Heart right ventricle (tissue), 16 donors: ENCODE measurements around the gene C20orf144. TPM values are rescaled to one million over a fixed set of nuclear protein-coding genes. Genes with fewer than 3 reads are reported as not detected.

ENCODE experiments used
- ATAC-seq, 8 donors: fragments of 200-7000 bp; cut with Tn5 transposase; one replicate each; pipeline ENCODE4 v1.9.1; 2020; ENCODE audit warnings: mild to moderate bottlenecking in 8 of 8, moderate library complexity in 8 of 8, moderate number of reproducible peaks in 1 of 8
- DNase-seq, 2 donors: peaks; one replicate each; pipeline ENCODE4 v3.0.0-alpha.2; 2020
- H3K27ac ChIP-seq, 10 donors: fragments of 200-600 bp; sonication (generic) in 2 of 10; one replicate each; pipeline versions ENCODE4 v1.5.0 to v1.8.0; 2020 to 2022; ENCODE audit warnings: mild to moderate bottlenecking in 3 of 10
- H3K27me3 ChIP-seq, 7 donors: fragments of 200-600 bp; one replicate each; pipeline ENCODE4 v1.8.0; 2021 to 2022; ENCODE audit warnings: mild to moderate bottlenecking in 2 of 7
- H3K36me3 ChIP-seq, 9 donors: fragments of 200-600 bp; sonication (generic) in 1 of 9; one replicate each; pipeline versions ENCODE4 v1.5.0 to v1.8.0; 2020 to 2022; ENCODE audit warnings: mild to moderate bottlenecking in 2 of 9
- H3K4me1 ChIP-seq, 9 donors: fragments of 200-600 bp; sonication (generic) in 1 of 9; one replicate each; pipeline versions ENCODE4 v1.5.0 to v1.8.0; 2020 to 2022; ENCODE audit warnings: mild to moderate bottlenecking in 4 of 9
- H3K4me3 ChIP-seq, 10 donors: fragments of 200-600 bp; sonication (generic) in 2 of 10; one replicate each; pipeline versions ENCODE4 v1.5.0 to v1.8.0; 2020 to 2022; ENCODE audit warnings: mild to moderate bottlenecking in 7 of 10, moderate library complexity in 2 of 10
- H3K9me3 ChIP-seq, 11 donors: fragments of 200-600 bp in 10 of 11; sonication (generic) in 2 of 11; one replicate each; pipeline versions ENCODE4 v1.5.0 to v1.8.0; 2013 to 2022; ENCODE audit warnings: mild to moderate bottlenecking in 2 of 11, control low read depth in 1 of 11, moderate library complexity in 1 of 11
- WGBS, 2 donors: extraction: QIAGEN DNeasy Blood & Tissue Kit; methylation state at CpG; one replicate each; pipeline ENCODE4 v1.1.7; 2013; ENCODE audit warnings: inconsistent platforms in 1 of 2; 5-methylcytosine and 5-hydroxymethylcytosine counted together
- intact Hi-C, 10 donors: fragments of 100-400 bp; cut with DNase I; formaldehyde crosslinking; loops; one replicate each; pipeline versions ENCODE4 v1.11.1 to v1.14.2; 2022
- polyA plus RNA-seq, 2 donors: library from polyadenylated mRNA; stranded (reverse); fragments of 200-250 nt; gene quantifications; one replicate each; pipeline ENCODE4 v1.2.3, GENCODE V29; 2013
- total RNA-seq, 10 donors: library from RNA; stranded (reverse); fragmentation: NEBNext Ultra II Directional in 3 of 10; extraction: Animal tissue kit (Norgen Biotek cat#: 25700) in 3 of 10; gene quantifications; one replicate each; pipeline versions ENCODE4 v1.2.1 to v1.2.4, GENCODE V29; 2021 to 2023
- TF ChIP-seq, protein P1 (sequence below), 9 donors: fragments of 200-600 bp; sonication (generic) in 2 of 9; IDR thresholded peaks; one replicate each; pipeline versions ENCODE4 v1.5.0 to v1.8.0; 2021 to 2022; ENCODE audit warnings: antibody characterized with exemption in 9 of 9, mild to moderate bottlenecking in 5 of 9, moderate library complexity in 1 of 9
- donor health status: Arrhythmogenic right ventricular cardiomyopathy.
- donor health status: ischemic (EF 13 %, LVEDD 7.1; RV severe dilation, severe dysfunction).
- donor health status: healthy with polysubstance abuse.
- donor health status: DM: no; HTN: yes; CAD: no.
- donor health status: DM: no; HTN: no; CAD: no.
- donor health status: ischemic (EF 25% LVEDD 6.9; RV normal size, moderate dysfunction).
- donor health status: ischemic (EF 25% LVEDD 5.7; RV mildly dilated, moderate dysfunction).
- donor health status: healthy.
- donor health status: DM: yes; HTN: yes; CAD: no.
- donor health status: Ischemic cardiomyopathy.
- donor health status: ischemic (EF 35%, LVEDD 5.7; RV mildly dilated, moderate dysfunction).
- donor health status: nonischemic (EF 11% LVEDD 7.7; RV severe dilation, severe dysfunction).
- donor health status: DM: yes; HTN: yes; CAD: no.
- donor health status: PGD.
- donor health status: ischemic (EF 29% LVEDD 5.4; RV normal size, mild dysfunction).
- donor health status: nonischemic (EF 23%, LVEDD 6.1; RV moderate dilation, normal function).

Gene C20orf144
- total and polyA plus RNA-seq, 12 donors, result 0.03 TPM; not detected in 11

DNA sequence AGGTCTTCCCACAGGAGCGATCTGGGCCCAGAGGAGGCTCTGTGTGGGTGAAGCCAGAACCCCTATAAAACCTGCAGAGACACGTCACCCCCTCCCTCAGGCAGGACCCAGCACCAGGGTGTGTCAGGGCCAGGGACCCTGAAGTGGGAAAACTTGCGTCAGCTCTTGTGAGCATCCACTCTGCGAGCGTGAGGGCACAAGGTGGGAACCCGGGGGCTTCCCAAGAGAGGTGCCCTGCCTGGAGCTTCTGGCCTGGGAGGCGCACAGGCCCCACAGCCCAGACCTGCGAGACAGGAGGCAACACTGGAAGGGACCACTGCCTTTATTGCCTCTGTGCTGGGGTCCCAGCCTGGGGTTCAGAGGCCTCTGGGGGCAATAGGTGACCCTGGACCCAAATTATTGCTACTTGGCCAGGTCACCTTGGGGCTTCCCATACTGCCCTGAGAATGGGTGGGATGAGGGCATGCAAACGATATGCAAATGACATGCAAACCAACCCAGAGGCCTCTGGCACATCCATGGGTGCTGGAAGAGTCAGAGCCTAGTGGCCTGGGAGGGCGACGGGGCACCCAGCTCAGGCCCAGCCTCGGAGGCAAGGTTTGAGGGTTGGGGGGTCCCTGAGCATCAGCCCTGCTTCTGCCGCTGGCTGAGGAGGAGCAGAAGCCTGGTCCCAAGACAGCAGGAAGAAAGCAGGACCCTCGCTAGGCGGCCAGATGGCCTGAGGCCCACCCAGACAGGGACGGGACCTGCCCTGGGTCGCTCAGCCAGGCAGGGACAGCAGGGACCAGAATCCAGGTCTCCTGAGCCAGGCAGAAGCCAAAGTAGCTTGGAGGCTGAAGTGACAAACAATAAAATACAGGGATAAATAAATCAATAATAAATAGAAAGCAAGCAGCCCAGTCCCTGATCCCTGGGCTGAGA lies 5.1 kb upstream of the C20orf144 start:
- ATAC-seq (no peak), DNase-seq (no peak)
- H3K9me3 ChIP-seq, result no peaks in the 10 kb centered on the region
- peaks cover 0 to 19% (median 7%) of the 10 kb centered on the region in 9 donors for H3K4me1 ChIP-seq
- intact Hi-C loops, result loop anchor here in 3 of 10 donors (5.0 to 10.0 kb wide), 3 partner anchors 190 to 262 kb away; no protein-coding TSS in a partner anchor
- 95 to 96% methylated on average over 17 of the region's 17 CpGs for WGBS, 2 donors
- peaks cover 0 to 43% (median 6%) of the 10 kb centered on the region in 9 donors for H3K36me3 ChIP-seq
- no peak overlapping the region for H3K4me3 ChIP-seq
- TF ChIP-seq, protein P1, sequence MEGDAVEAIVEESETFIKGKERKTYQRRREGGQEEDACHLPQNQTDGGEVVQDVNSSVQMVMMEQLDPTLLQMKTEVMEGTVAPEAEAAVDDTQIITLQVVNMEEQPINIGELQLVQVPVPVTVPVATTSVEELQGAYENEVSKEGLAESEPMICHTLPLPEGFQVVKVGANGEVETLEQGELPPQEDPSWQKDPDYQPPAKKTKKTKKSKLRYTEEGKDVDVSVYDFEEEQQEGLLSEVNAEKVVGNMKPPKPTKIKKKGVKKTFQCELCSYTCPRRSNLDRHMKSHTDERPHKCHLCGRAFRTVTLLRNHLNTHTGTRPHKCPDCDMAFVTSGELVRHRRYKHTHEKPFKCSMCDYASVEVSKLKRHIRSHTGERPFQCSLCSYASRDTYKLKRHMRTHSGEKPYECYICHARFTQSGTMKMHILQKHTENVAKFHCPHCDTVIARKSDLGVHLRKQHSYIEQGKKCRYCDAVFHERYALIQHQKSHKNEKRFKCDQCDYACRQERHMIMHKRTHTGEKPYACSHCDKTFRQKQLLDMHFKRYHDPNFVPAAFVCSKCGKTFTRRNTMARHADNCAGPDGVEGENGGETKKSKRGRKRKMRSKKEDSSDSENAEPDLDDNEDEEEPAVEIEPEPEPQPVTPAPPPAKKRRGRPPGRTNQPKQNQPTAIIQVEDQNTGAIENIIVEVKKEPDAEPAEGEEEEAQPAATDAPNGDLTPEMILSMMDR (IDR thresholded peaks at IDR 0.05), result no peak
- no peaks in the 10 kb centered on the region for H3K27me3 ChIP-seq
- H3K27ac ChIP-seq, result no peak overlapping the region

GRCh38 chr20:33657704-33658095 lies 4.4 kb upstream of the C20orf144 start:
- intact Hi-C loops, result loop anchor here in 3 of 10 donors (5.0 to 10.0 kb wide), 3 partner anchors 190 to 263 kb away; no protein-coding TSS in a partner anchor

DNA sequence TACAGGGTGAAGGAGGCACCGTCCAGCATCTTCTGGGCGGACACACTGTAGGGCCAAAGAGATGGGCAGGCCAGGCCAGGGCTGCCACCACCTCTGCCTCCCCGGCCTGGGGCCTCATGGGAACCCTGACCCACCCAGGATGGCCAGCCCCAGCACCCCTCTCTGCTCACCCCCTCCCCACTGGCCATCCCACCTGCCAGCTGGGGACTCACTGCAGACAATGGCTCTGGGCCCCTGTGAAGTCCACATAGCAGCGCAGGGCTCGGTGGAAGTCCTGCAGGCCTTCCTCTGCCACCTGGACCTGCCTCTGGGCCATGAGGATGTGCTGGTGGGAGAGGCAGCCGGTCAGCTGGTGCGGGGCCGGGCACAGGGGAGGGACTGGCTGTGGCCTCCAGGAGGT lies 3.6 kb upstream of the C20orf144 start:
- peaks cover 0 to 43% (median 6%) of the 10 kb centered on the region in 9 donors for H3K36me3 ChIP-seq
- intact Hi-C loops, result loop anchor here in 3 of 10 donors (5.0 to 10.0 kb wide), 3 partner anchors 191 to 264 kb away; no protein-coding TSS in a partner anchor
- no peak overlapping the region for H3K27ac ChIP-seq
- peaks cover 3 to 18% (median 11%) of the 10 kb centered on the region in 9 donors for H3K4me1 ChIP-seq
- WGBS, 2 donors, result 94% methylated on average over 8 of the region's 8 CpGs
- H3K4me3 ChIP-seq, result no peak overlapping the region
- no peak for DNase-seq
- TF ChIP-seq, protein P1 (IDR thresholded peaks at IDR 0.05), result no peak
- H3K9me3 ChIP-seq, result no peaks in the 10 kb centered on the region
- no peaks in the 10 kb centered on the region for H3K27me3 ChIP-seq
- no peak for ATAC-seq

More at GRCh38 chr20:33657704-33658095, 4.4 kb upstream of the C20orf144 start:
- Histone ChIP-seq H3K27me3 (no peaks in the 10 kb centered on the region), H3K4me1 (peaks cover 2 to 18% (median 10%) of the 10 kb centered on the region in 9 donors), H3K9me3 (no peaks in the 10 kb centered on the region), H3K4me3 (no peak overlapping the region), H3K27ac (no peak overlapping the region), H3K36me3 (peaks cover 0 to 43% (median 6%) of the 10 kb centered on the region in 9 donors)
- TF ChIP-seq, protein P1 (IDR thresholded peaks at IDR 0.05), result no peak
- ATAC-seq, result no peak
- 94 to 95% methylated on average over 12 of the region's 12 CpGs for WGBS, 2 donors
- no peak for DNase-seq

- Histone ChIP-seq H3K4me3 (no peak overlapping the region), H3K4me1 (peaks cover 2 to 17% (median 12%) of the 10 kb centered on the region in 9 donors), H3K36me3 (peaks cover 0 to 43% (median 6%) of the 10 kb centered on the region in 9 donors), H3K9me3 (no peaks in the 10 kb centered on the region), H3K27me3 (no peaks in the 10 kb centered on the region), H3K27ac (no peak overlapping the region)
- 99% methylated on average over 4 of the region's 4 CpGs for WGBS, 2 donors
- TF ChIP-seq, protein P1 (IDR thresholded peaks at IDR 0.05), result no peak
- intact Hi-C loops, result loop anchor here in 3 of 10 donors (5.0 to 10.0 kb wide), 3 partner anchors 192 to 264 kb away; no protein-coding TSS in a partner anchor
- DNase-seq (no peak), ATAC-seq (no peak)
Measured at GRCh38 chr20:33658929-33659328, 3.2 kb upstream of the C20orf144 start.
